HepG2 (cell line): Measurements from ENCODE around the gene GLOD4. TPM values are rescaled to one million over a fixed set of nuclear protein-coding genes. Genes with fewer than 3 reads are reported as not detected.
A peak's percentile ranks its signal among the peaks of the same experiment; 100 is the strongest.

Experiments used
- AGO1 ChIP-seq: fragments of 200-400 bp; formaldehyde crosslinking; IDR thresholded peaks from 2 replicates; pipeline ENCODE4 v1.6.1; 2017; ENCODE audit warnings: mild to moderate bottlenecking, low read depth, low read length, moderate library complexity; ENCODE audit not compliant: poor library complexity, severe bottlenecking
- BRCA1 ChIP-seq: sonication (generic); formaldehyde crosslinking; IDR thresholded peaks from 2 replicates; pipeline ENCODE4 v1.4.0; 2020; ENCODE audit warnings: missing genetic modification reagents
- CC2D1A ChIP-seq: sonication (generic); formaldehyde crosslinking; IDR thresholded peaks from 2 replicates; pipeline ENCODE4 v1.8.1; 2023; ENCODE audit warnings: mild to moderate bottlenecking, missing genetic modification reagents
- HDAC6 ChIP-seq: fragments of 200-600 bp; sonication (generic); IDR thresholded peaks from 2 replicates; pipeline ENCODE4 v1.7.0; 2017; ENCODE audit warnings: mild to moderate bottlenecking, antibody characterized with exemption, low read length, low read depth
- MED8 ChIP-seq: sonication (generic); formaldehyde crosslinking; IDR thresholded peaks from 2 replicates; pipeline ENCODE4 v1.8.1; 2023; ENCODE audit warnings: mild to moderate bottlenecking, missing genetic modification reagents; ENCODE audit not compliant: insufficient replicate concordance
- MYNN ChIP-seq: sonication (generic); formaldehyde crosslinking; IDR thresholded peaks from 2 replicates; pipeline ENCODE4 v1.4.0; 2020; ENCODE audit warnings: mild to moderate bottlenecking, low read depth, missing genetic modification reagents
- NCOA2 ChIP-seq: sonication (generic); formaldehyde crosslinking; IDR thresholded peaks from 2 replicates; pipeline ENCODE4 v1.8.0; 2022; ENCODE audit warnings: inconsistent platforms
- PHF21A ChIP-seq: sonication (generic); formaldehyde crosslinking; IDR thresholded peaks from 2 replicates; pipeline ENCODE4 v1.5.0; 2020; ENCODE audit warnings: mild to moderate bottlenecking, missing genetic modification reagents
- POLR2G ChIP-seq: fragments of 200-400 bp; formaldehyde crosslinking; IDR thresholded peaks from 2 replicates; pipeline ENCODE4 v1.6.1; 2018; ENCODE audit warnings: mild to moderate bottlenecking, low read depth, low read length, moderate library complexity
- ZBTB20 ChIP-seq: sonication (generic); formaldehyde crosslinking; IDR thresholded peaks from 2 replicates; pipeline ENCODE4 v1.8.1; 2023; ENCODE audit warnings: missing genetic modification reagents, low read depth, mild to moderate bottlenecking, borderline replicate concordance
- ZNF431 ChIP-seq: sonication (generic); formaldehyde crosslinking; IDR thresholded peaks from 2 replicates; pipeline ENCODE4 v1.9.0; 2022; ENCODE audit warnings: missing genetic modification reagents, low read depth, mild to moderate bottlenecking, borderline replicate concordance
- ZNF543 ChIP-seq: sonication (generic); formaldehyde crosslinking; IDR thresholded peaks from 2 replicates; pipeline ENCODE4 v1.4.0; 2020; ENCODE audit warnings: mild to moderate bottlenecking, missing genetic modification reagents
- ZNF546 ChIP-seq: sonication (generic); formaldehyde crosslinking; conservative IDR thresholded peaks from 2 replicates; pipeline ENCODE4 v1.8.1; 2023; ENCODE audit warnings: mild to moderate bottlenecking, missing genetic modification reagents
- ZNF792 ChIP-seq: IDR thresholded peaks from 2 replicates; pipeline ENCODE4 v1.6.1; 2016
- polyA plus RNA-seq, 8 experiments: library from polyadenylated mRNA; depleted of rRNA in 3 of 8; stranded (reverse) in 7 of 8; unstranded in 1 of 8; fragments of >200 nt; fragmentation: Illumina TruSeq in 4 of 8; extraction: Trizol in 4 of 8; gene quantifications; 2 replicates each; pipeline versions ENCODE4 v1.2.1 to v1.2.3, GENCODE V29; 2011 to 2016; ENCODE audit warnings: low read depth in 4 of 8, missing spikeins in 1 of 8, mixed read lengths in 1 of 8; ENCODE audit not compliant: insufficient read depth in 1 of 8
- total RNA-seq, 5 experiments: library from RNA; depleted of rRNA; stranded (reverse); fragments of >200 nt; fragmentation: Illumina TruSeq; extraction: Trizol; gene quantifications; 2 replicates each; pipeline ENCODE4 v1.2.3, GENCODE V29; 2016; ENCODE audit warnings: low read depth in 1 of 5
- TF ChIP-seq, protein P1 (sequence below): sonication (generic); formaldehyde crosslinking; IDR thresholded peaks from 2 replicates; pipeline ENCODE4 v1.8.1; 2023; ENCODE audit warnings: mild to moderate bottlenecking, moderate library complexity, missing genetic modification reagents
- TF ChIP-seq, protein P2 (sequence below): sonication (generic); formaldehyde crosslinking; IDR thresholded peaks from 2 replicates; pipeline ENCODE4 v1.4.0; 2020; ENCODE audit warnings: low read depth, missing genetic modification reagents
- TF ChIP-seq, protein P3 (sequence below): sonication (generic); formaldehyde crosslinking; IDR thresholded peaks from 2 replicates; pipeline ENCODE4 v1.4.0; 2020; ENCODE audit warnings: missing genetic modification reagents
- TF ChIP-seq, protein P4 (sequence below): sonication (generic); formaldehyde crosslinking; IDR thresholded peaks from 2 replicates; pipeline ENCODE4 v1.8.0; 2022; ENCODE audit warnings: missing genetic modification reagents, low read depth, mild to moderate bottlenecking, borderline replicate concordance
- TF ChIP-seq, protein P5 (sequence below): sonication (generic); formaldehyde crosslinking; IDR thresholded peaks from 2 replicates; pipeline ENCODE4 v1.4.0; 2020; ENCODE audit warnings: missing genetic modification reagents, borderline replicate concordance

GLOD4 gene
- total and polyA plus RNA-seq, 2 of the 13 experiments (the other 11 are each of a cell fraction or from before 2014, with no cell fraction given), result 53.7 to 87.8 TPM

DNA sequence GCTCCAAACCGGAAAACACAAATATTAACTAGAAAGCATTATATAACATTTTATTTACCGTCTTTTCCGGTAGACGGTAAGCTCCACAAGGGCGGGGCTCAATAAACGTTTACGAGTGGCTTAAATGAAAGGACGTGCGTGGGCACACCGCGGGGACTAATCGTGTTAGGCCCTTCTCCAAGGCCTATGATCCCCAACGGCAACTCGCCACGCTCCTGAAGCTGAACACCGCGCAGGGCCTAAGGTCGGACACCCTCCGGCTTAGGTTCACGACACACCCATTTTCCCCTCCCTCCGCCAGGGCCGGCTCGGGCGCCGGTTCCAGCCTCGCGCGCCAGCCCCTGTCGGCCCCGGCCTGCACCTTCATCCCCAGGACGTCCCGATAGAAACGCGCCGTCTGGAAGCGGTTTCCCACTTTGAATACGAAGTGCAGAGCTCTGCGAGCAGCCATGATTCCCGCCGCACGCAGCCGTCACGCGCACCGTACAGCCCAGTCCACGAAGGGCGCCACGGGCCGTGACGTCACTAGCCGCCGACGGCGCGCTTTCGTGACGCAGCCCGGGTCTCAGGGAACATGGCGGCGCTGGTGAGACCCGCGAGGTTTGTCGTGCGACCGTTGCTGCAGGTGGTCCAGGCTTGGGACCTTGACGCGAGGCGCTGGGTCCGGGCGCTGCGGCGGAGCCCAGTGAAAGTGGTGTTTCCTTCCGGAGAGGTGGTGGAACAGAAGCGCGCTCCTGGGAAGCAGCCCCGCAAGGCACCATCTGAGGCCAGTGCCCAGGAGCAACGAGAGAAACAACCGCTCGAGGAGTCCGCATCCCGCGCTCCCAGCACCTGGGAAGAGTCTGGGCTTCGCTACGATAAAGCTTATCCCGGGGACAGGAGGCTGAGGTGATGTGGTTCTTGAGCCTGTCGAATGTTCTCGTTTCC is at the start of gene GLOD4, which contains the start of gene MRM3 (continued):
- TF ChIP-seq, protein P1, sequence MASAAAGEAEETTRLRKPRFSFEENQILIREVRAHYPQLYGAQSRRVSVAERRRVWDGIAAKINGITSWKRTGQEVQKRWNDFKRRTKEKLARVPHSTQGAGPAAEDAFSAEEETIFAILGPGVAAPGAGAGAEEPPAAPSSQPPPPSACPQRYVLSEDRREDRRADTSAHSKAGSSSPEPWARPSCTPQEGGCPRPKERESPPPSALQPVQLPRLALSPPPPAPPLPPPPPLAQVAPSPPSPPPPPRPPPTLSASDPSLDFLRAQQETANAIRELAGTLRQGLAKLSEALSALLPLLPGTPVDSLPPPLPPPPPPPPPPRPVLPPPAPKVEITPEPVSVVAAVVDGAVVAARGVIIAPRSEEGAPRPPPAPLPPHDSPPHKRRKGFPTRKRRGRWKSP (CRISPR knock-in tag), result peak; percentile 70
- TF ChIP-seq, protein P2, sequence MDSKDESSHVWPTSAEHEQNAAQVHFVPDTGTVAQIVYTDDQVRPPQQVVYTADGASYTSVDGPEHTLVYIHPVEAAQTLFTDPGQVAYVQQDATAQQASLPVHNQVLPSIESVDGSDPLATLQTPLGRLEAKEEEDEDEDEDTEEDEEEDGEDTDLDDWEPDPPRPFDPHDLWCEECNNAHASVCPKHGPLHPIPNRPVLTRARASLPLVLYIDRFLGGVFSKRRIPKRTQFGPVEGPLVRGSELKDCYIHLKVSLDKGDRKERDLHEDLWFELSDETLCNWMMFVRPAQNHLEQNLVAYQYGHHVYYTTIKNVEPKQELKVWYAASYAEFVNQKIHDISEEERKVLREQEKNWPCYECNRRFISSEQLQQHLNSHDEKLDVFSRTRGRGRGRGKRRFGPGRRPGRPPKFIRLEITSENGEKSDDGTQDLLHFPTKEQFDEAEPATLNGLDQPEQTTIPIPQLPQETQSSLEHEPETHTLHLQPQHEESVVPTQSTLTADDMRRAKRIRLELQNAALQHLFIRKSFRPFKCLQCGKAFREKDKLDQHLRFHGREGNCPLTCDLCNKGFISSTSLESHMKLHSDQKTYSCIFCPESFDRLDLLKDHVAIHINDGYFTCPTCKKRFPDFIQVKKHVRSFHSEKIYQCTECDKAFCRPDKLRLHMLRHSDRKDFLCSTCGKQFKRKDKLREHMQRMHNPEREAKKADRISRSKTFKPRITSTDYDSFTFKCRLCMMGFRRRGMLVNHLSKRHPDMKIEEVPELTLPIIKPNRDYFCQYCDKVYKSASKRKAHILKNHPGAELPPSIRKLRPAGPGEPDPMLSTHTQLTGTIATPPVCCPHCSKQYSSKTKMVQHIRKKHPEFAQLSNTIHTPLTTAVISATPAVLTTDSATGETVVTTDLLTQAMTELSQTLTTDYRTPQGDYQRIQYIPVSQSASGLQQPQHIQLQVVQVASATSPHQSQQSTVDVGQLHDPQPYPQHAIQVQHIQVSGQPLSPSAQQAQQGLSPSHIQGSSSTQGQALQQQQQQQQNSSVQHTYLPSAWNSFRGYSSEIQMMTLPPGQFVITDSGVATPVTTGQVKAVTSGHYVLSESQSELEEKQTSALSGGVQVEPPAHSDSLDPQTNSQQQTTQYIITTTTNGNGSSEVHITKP (CRISPR knock-in tag), result peak; percentile 61
- TF ChIP-seq CC2D1A (CRISPR knock-in tag) (no peak), HDAC6 (no peak), MYNN (CRISPR knock-in tag) (no peak), MED8 (CRISPR knock-in tag) (peak; percentile 76), ZBTB20 (CRISPR knock-in tag) (peak; percentile 90), ZNF792 (CRISPR knock-in tag) (peak; percentile 60; the same call in 1 of the 2 replicates), BRCA1 (CRISPR knock-in tag) (no peak), ZNF546 (CRISPR knock-in tag) (peak; percentile 93; the same call in 1 of the 2 replicates), PHF21A (peak; percentile 42; the same call in 1 of the 2 replicates), POLR2G (peak; percentile 93), AGO1 (no peak), ZNF543 (CRISPR knock-in tag) (peak; percentile 89), ZNF431 (CRISPR knock-in tag) (no peak), NCOA2 (CRISPR knock-in tag) (peak; percentile 47; the same call in 1 of the 2 replicates)
- TF ChIP-seq, protein P3, sequence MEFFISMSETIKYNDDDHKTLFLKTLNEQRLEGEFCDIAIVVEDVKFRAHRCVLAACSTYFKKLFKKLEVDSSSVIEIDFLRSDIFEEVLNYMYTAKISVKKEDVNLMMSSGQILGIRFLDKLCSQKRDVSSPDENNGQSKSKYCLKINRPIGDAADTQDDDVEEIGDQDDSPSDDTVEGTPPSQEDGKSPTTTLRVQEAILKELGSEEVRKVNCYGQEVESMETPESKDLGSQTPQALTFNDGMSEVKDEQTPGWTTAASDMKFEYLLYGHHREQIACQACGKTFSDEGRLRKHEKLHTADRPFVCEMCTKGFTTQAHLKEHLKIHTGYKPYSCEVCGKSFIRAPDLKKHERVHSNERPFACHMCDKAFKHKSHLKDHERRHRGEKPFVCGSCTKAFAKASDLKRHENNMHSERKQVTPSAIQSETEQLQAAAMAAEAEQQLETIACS (CRISPR knock-in tag), result 0 out of 2 replicates have a peak, but pooled peaks have one; percentile 29
- TF ChIP-seq, protein P4, sequence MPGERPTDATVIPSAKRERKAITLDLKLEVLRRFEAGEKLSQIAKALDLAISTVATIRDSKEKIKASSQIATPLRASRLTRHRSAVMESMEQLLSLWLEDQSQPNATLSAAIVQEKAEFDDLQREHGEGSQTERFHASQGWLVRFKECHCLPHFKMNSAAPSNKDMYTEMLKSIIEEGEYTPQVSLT (CRISPR knock-in tag), result no peak
- TF ChIP-seq, protein P5, sequence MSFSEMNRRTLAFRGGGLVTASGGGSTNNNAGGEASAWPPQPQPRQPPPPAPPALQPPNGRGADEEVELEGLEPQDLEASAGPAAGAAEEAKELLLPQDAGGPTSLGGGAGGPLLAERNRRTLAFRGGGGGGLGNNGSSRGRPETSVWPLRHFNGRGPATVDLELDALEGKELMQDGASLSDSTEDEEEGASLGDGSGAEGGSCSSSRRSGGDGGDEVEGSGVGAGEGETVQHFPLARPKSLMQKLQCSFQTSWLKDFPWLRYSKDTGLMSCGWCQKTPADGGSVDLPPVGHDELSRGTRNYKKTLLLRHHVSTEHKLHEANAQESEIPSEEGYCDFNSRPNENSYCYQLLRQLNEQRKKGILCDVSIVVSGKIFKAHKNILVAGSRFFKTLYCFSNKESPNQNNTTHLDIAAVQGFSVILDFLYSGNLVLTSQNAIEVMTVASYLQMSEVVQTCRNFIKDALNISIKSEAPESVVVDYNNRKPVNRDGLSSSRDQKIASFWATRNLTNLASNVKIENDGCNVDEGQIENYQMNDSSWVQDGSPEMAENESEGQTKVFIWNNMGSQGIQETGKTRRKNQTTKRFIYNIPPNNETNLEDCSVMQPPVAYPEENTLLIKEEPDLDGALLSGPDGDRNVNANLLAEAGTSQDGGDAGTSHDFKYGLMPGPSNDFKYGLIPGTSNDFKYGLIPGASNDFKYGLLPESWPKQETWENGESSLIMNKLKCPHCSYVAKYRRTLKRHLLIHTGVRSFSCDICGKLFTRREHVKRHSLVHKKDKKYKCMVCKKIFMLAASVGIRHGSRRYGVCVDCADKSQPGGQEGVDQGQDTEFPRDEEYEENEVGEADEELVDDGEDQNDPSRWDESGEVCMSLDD, result no peak
